ENCODE measurements around the gene APPL2.

Gene APPL2

DNA sequence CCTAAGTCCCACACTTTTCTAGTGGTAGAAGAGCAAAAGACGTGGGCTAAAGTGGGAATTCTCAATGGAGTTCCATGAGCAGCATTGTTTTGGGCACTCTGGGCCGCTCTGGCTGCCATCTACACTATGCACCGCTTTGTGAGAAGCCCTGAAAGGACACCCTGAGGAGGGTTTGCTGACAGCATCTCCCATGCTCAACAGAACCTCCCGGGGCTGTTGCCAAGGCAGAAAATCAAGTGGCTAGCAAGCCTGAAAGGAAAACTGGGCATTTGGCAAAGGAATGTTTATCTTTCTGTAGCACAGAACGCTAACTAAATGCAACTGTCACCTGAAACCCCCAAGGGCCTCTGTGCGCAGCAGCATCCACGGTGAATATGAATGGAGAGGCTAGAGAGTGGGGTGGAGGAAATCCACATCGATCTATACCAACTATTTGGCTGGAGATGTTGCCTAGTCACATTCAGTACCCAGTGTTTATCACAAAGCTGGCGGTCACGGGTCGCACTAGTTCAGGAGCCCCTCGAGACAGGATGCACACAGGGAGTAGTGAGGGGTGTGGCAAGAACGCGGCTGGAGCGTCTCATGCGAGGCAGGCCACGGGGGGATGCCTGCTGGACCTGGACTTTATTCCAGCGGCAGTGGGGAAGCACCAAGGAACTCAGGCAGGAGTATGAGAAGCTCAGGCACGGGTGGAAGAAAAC lies 14.2 kb downstream of the APPL2 start:
- Mint-ChIP-seq H3K36me3 (ENCODE audit: low read depth) (peaks cover 81% of the 10 kb centered on the region), H3K27me3 (no peaks in the 10 kb centered on the region), H3K4me1 (ENCODE audit: low read depth) (peaks cover 30% of the 10 kb centered on the region), H3K4me3 (no peak overlapping the region), H3K9me3 (no peaks in the 10 kb centered on the region), H3K27ac (no peak overlapping the region)
- no peak for DNase-seq

DNA sequence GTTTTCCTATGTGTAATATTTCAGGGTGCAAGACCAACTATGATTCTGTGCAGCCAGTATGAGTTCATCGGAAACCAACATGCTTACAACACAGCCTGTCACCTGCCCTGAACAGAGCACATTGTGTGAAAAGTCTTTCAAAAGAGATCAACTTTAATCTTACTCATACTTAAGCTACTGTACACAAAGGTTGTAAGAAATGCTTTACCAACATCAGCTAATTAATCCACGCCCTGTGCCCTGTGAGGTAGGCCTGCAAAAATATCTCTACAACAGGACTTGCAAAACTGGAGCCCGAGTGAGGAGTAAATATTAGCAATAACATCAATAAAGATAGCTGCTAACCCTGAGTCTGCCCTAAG lies 15.1 kb downstream of the APPL2 start:
- Mint-ChIP-seq H3K36me3 (ENCODE audit: low read depth) (peaks cover 83% of the 10 kb centered on the region), H3K4me3 (no peak overlapping the region), H3K4me1 (ENCODE audit: low read depth) (peaks cover 22% of the 10 kb centered on the region)

DNA sequence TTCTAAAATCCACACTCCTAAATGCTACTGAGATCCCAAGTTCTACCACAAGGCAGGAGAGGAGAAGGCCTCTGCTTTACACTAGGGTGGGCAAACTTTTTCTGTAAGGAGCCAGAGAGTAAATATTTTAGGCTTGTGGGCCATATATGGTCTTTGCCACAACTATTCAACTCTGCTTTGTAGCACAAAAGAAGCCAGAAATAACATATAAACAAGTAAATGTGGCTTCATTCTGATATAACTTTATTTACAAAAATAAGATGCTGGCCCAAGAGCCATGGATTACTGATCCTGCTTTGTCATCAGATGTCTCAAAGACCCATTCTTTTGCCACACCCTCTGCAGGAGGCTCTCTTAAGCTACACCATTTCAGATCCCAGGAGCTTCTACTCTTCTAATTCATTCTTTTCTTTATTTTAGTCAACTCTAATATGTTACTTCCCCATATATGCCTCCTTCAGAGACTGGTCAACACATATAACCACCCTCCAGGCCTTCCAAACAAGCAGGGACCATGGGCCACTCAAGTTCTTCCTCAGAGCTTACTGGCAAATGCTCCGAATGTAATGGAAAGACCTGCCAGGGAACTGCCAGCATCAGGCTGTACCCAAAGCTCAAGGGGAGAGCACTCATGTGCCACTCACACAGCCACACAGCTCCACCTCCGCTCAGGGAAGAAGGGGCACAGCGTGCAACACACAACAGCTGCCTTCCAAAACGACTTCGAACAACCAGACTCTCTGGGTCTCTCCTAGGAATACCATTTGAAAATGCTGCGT lies 15.6 kb downstream of the APPL2 start:
- Mint-ChIP-seq H3K4me1 (ENCODE audit: low read depth) (peaks cover 17% of the 10 kb centered on the region), H3K9me3 (no peaks in the 10 kb centered on the region), H3K36me3 (ENCODE audit: low read depth) (peaks cover 81% of the 10 kb centered on the region), H3K27me3 (no peaks in the 10 kb centered on the region), H3K4me3 (no peak overlapping the region), H3K27ac (no peak overlapping the region)
- no peak for DNase-seq

More for the DNA sequence above, 15.1 kb downstream of the APPL2 start:
- no peaks in the 10 kb centered on the region for H3K27me3 Mint-ChIP-seq
- DNase-seq: no peak
- H3K27ac Mint-ChIP-seq: no peak overlapping the region
- no peaks in the 10 kb centered on the region for H3K9me3 Mint-ChIP-seq

DNA sequence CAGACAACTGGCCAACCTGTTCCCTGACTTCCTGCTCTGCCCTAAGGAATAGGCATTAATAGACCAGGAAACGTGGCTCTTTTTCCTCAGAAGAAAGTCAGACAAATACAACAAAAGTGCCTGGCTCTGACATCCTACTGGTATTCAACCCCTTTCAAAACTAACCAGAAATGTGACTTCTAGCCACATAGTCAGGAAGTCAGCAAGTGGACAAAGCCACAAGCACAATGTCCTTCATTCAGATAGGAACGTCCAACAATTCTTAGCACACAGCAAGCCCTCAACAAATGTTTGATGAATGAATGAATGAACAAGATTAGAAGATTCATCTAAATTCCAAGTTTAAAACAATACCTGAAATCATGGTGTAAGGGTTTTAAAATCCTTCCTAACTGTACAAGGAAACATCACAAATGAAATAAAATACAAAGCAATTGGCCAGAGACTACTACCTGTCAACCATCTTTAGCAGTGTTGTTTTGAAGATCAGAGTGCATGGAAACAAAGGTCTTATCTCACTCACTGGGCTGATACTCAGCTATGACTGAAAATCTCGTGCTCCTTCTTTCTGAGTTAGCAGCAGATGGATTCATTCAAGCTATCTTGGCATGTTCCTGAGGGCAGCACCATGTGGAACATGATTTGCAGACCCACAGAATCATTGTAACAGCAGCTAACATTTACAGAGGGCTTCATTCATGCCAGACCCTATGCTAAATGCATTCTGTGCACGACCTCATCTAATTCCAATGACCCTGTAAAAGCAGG lies 16.5 kb downstream of the APPL2 start:
- Mint-ChIP-seq H3K36me3 (ENCODE audit: low read depth) (peaks cover 81% of the 10 kb centered on the region), H3K27ac (no peak overlapping the region), H3K4me3 (no peak overlapping the region), H3K27me3 (no peaks in the 10 kb centered on the region), H3K4me1 (ENCODE audit: low read depth) (peaks cover 8% of the 10 kb centered on the region), H3K9me3 (no peaks in the 10 kb centered on the region)
- no peak for DNase-seq

DNA sequence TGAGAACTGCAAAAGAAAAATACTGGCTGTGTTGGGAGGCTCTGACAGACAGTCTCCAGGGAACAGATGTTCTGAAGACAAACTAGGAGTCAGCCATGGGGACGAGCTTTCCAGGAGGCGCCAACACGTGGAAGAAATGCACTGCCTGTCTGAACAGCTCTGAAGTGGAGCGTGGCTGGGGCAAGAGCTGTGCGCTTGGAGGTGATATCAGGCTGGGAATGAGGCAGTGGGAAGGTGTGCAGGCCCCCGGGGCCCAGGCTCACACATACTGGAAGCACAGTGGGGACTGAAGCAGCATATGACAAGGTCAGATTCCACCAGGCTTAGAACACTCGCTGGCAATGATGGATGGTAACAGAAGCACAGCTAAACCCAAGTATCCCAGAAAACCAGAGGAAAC lies 17.5 kb downstream of the APPL2 start:
- no peaks in the 10 kb centered on the region for H3K27me3 Mint-ChIP-seq
- no peak overlapping the region for H3K4me3 Mint-ChIP-seq
- DNase-seq: no peak
- no peaks in the 10 kb centered on the region for H3K9me3 Mint-ChIP-seq
- no peak overlapping the region for H3K27ac Mint-ChIP-seq
- peaks cover 84% of the 10 kb centered on the region for H3K36me3 Mint-ChIP-seq (ENCODE audit: low read depth)
- H3K4me1 Mint-ChIP-seq (ENCODE audit: low read depth): peaks cover 3% of the 10 kb centered on the region

GRCh38 chr12:105214670-105215375 lies 21.2 kb downstream of the APPL2 start:
- Mint-ChIP-seq H3K4me1 (ENCODE audit: low read depth) (no peaks in the 10 kb centered on the region), H3K27me3 (no peaks in the 10 kb centered on the region), H3K27ac (no peak overlapping the region), H3K36me3 (ENCODE audit: low read depth) (peaks cover 81% of the 10 kb centered on the region), H3K9me3 (no peaks in the 10 kb centered on the region), H3K4me3 (no peak overlapping the region)
- no peak for DNase-seq

GRCh38 chr12:105214148-105214547 lies 21.8 kb downstream of the APPL2 start:
- no peaks in the 10 kb centered on the region for H3K9me3 Mint-ChIP-seq
- no peak for DNase-seq
- no peak overlapping the region for H3K4me3 Mint-ChIP-seq
- H3K27ac Mint-ChIP-seq: no peak overlapping the region
- H3K36me3 Mint-ChIP-seq (ENCODE audit: low read depth): peaks cover 81% of the 10 kb centered on the region
- no peaks in the 10 kb centered on the region for H3K4me1 Mint-ChIP-seq (ENCODE audit: low read depth)
- H3K27me3 Mint-ChIP-seq: no peaks in the 10 kb centered on the region

GRCh38 chr12:105212438-105212837 lies 23.5 kb downstream of the APPL2 start:
- no peak for DNase-seq
- no peaks in the 10 kb centered on the region for H3K27me3 Mint-ChIP-seq
- no peaks in the 10 kb centered on the region for H3K4me1 Mint-ChIP-seq (ENCODE audit: low read depth)
- peaks cover 83% of the 10 kb centered on the region for H3K36me3 Mint-ChIP-seq (ENCODE audit: low read depth)
- no peak overlapping the region for H3K27ac Mint-ChIP-seq
- H3K4me3 Mint-ChIP-seq: no peak overlapping the region
- no peaks in the 10 kb centered on the region for H3K9me3 Mint-ChIP-seq

DNA sequence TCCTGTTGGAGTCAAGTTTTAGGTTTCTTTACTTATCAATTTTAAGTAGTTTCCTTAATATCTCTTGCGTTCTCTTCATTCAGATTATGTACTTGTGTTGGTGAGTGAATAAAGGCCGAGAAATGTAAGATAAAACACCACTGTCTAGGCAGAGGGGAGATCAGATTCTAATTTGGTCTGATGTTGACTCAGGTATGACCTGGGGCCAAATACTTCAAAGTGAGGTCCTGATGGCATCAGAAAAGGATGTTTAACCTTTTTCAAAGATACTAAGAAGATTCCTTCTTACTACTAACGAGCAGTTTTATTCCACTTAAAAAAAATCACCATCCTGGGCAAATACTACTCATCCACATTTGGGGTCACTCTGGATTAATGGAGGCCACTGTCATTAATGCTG lies 26.9 kb downstream of the APPL2 start:
- Mint-ChIP-seq H3K9me3 (no peaks in the 10 kb centered on the region), H3K4me3 (no peak overlapping the region), H3K4me1 (ENCODE audit: low read depth) (peaks cover 16% of the 10 kb centered on the region), H3K27ac (no peak overlapping the region), H3K27me3 (no peaks in the 10 kb centered on the region), H3K36me3 (ENCODE audit: low read depth) (peaks cover 82% of the 10 kb centered on the region)
- no peak for DNase-seq

DNA sequence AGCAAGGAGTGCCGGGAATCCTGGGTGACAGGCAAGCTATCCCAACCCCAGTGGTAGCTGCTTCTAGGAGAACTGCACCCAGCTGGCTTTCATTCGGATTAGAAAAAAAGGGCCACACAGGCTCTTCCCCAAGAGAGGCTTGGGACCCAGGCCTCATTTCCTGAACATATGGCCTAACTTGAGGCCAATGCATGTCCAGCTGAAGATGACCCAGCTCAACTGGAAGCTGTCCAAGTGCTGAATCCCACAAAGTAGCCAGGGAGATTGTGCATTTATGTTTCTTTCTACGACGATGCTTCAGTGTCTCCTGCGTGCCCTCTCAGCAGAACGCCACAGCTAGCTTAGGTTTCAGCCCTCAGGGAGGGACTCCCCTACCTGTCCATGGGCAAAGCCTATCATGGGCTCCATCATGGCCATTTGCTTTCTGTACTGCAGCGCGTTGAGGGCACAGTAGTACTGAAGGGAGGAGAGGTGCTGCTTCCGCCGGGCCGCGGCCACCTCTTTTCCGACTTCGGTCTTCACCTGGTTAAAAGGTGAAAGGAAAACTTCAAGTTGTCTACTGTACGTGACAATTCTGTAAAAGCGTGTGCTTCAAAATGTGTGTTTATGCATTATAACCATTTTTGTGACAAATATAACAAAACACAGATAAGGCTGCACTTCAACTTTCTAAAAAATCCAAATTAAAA lies 29.1 kb downstream of the APPL2 start:
- Mint-ChIP-seq H3K27ac (no peak overlapping the region), H3K4me3 (no peak overlapping the region)
- no peak for DNase-seq

GRCh38 chr12:105205322-105206048 lies 30.5 kb downstream of the APPL2 start:
- Mint-ChIP-seq H3K36me3 (ENCODE audit: low read depth) (peaks cover 82% of the 10 kb centered on the region), H3K4me1 (ENCODE audit: low read depth) (peaks cover 25% of the 10 kb centered on the region), H3K9me3 (no peaks in the 10 kb centered on the region), H3K27me3 (no peaks in the 10 kb centered on the region), H3K4me3 (no peak overlapping the region), H3K27ac (peak overlapping the region; percentile 88)
- no peak for DNase-seq

More for the DNA sequence above, 29.1 kb downstream of the APPL2 start:
- Mint-ChIP-seq H3K4me1 (ENCODE audit: low read depth) (peaks cover 24% of the 10 kb centered on the region), H3K36me3 (ENCODE audit: low read depth) (peaks cover 83% of the 10 kb centered on the region), H3K27me3 (no peaks in the 10 kb centered on the region), H3K9me3 (no peaks in the 10 kb centered on the region)

DNA sequence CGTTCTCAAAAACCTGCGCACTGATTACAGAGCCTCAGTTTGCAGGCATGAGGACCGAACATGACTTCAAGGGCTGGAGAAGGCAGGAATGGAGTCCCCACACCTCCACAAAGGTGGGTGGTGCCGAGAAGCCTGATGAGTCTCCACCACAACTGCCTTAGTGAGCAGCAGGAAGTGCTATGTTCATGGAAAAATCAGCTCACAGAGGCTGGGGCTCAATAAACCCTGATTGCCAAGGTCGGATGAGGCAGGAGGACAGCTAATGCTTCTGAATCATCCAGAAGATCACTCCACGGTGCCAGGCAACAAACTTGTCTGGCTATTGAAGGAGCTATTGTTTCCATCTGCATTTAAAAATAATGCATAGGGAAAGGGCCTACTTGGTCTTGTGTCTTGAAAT lies 31.1 kb downstream of the APPL2 start:
- Mint-ChIP-seq H3K4me1 (ENCODE audit: low read depth) (peaks cover 25% of the 10 kb centered on the region), H3K4me3 (no peak overlapping the region), H3K27me3 (no peaks in the 10 kb centered on the region), H3K9me3 (no peaks in the 10 kb centered on the region), H3K27ac (peak overlapping the region; percentile 88), H3K36me3 (ENCODE audit: low read depth) (peaks cover 77% of the 10 kb centered on the region)
- DNase-seq: no peak

GRCh38 chr12:105204127-105204526 lies 31.8 kb downstream of the APPL2 start:
- H3K9me3 Mint-ChIP-seq: no peaks in the 10 kb centered on the region
- H3K27me3 Mint-ChIP-seq: no peaks in the 10 kb centered on the region
- H3K27ac Mint-ChIP-seq: peak overlapping the region; percentile 34
- peaks cover 77% of the 10 kb centered on the region for H3K36me3 Mint-ChIP-seq (ENCODE audit: low read depth)
- H3K4me1 Mint-ChIP-seq (ENCODE audit: low read depth): peaks cover 25% of the 10 kb centered on the region
- no peak for DNase-seq
- no peak overlapping the region for H3K4me3 Mint-ChIP-seq

Measured in activated T-cell treated with anti-CD3 and anti-CD28 coated beads, Interleukin-2, amount 50 U/mL, for 24 hours (primary cell).